HepG2 (cell line): ENCODE measurements around the gene FYTTD1. TPM values are rescaled to one million over a fixed set of nuclear protein-coding genes. Genes with fewer than 3 reads are reported as not detected.
A peak's percentile ranks its signal among the peaks of the same experiment; 100 is the strongest.

Experiments
- CREB3 ChIP-seq: sonication (generic); formaldehyde crosslinking; IDR thresholded peaks from 2 replicates; pipeline ENCODE4 v1.5.0; 2020; ENCODE audit warnings: missing genetic modification reagents
- HIC2 ChIP-seq: sonication (generic); formaldehyde crosslinking; IDR thresholded peaks from 2 replicates; pipeline ENCODE4 v1.9.0; 2022; ENCODE audit warnings: low read depth, missing genetic modification reagents
- MBD4 ChIP-seq: IDR thresholded peaks from 2 replicates; pipeline ENCODE4 v1.6.1; 2012; ENCODE audit warnings: low read length, inconsistent platforms, borderline replicate concordance
- MIER3 ChIP-seq: IDR thresholded peaks from 2 replicates; pipeline ENCODE4 v1.6.1; 2016; ENCODE audit warnings: missing compliant biosample characterization, borderline replicate concordance
- MXD4 ChIP-seq: IDR thresholded peaks from 2 replicates; pipeline ENCODE4 v1.6.1; 2016; ENCODE audit warnings: mild to moderate bottlenecking, missing biosample characterization, missing genetic modification reagents
- NFATC3 ChIP-seq: sonication (generic); formaldehyde crosslinking; IDR thresholded peaks from 2 replicates; pipeline ENCODE4 v1.5.1; 2020; ENCODE audit warnings: mild to moderate bottlenecking, missing genetic modification reagents
- NFE2 ChIP-seq: sonication (generic); formaldehyde crosslinking; IDR thresholded peaks from 2 replicates; pipeline ENCODE4 v1.4.0; 2020; ENCODE audit warnings: missing genetic modification reagents
- TBP ChIP-seq: sonication (generic); formaldehyde crosslinking; IDR thresholded peaks from 2 replicates; pipeline ENCODE4 v1.5.0; 2020; ENCODE audit warnings: missing genetic modification reagents
- ZMAT3 ChIP-seq: sonication (generic); formaldehyde crosslinking; conservative IDR thresholded peaks from 2 replicates; pipeline ENCODE4 v1.7.0; 2021; ENCODE audit warnings: missing genetic modification reagents
- ZMYM3 ChIP-seq: sonication (generic); formaldehyde crosslinking; IDR thresholded peaks from 2 replicates; pipeline ENCODE4 v1.5.1; 2020; ENCODE audit warnings: mild to moderate bottlenecking, missing genetic modification reagents
- ZNF121 ChIP-seq: sonication (generic); formaldehyde crosslinking; IDR thresholded peaks from 2 replicates; pipeline ENCODE4 v1.5.0; 2020; ENCODE audit warnings: mild to moderate bottlenecking, missing genetic modification reagents
- ZNF160 ChIP-seq: sonication (generic); formaldehyde crosslinking; IDR thresholded peaks from 2 replicates; pipeline ENCODE4 v1.8.0; 2022; ENCODE audit warnings: mild to moderate bottlenecking, inconsistent platforms, missing genetic modification reagents
- ZNF20 ChIP-seq: sonication (generic); formaldehyde crosslinking; IDR thresholded peaks from 2 replicates; pipeline ENCODE4 v1.4.0; 2020; ENCODE audit warnings: mild to moderate bottlenecking, moderate library complexity, missing genetic modification reagents
- ZNF292 ChIP-seq: sonication (generic); formaldehyde crosslinking; IDR thresholded peaks from 2 replicates; pipeline ENCODE4 v1.8.1; 2022; ENCODE audit warnings: mild to moderate bottlenecking, low read depth, missing genetic modification reagents, borderline replicate concordance
- ZNF761 ChIP-seq: sonication (generic); formaldehyde crosslinking; conservative IDR thresholded peaks from 2 replicates; pipeline ENCODE4 v1.4.0; 2020; ENCODE audit warnings: mild to moderate bottlenecking, missing genetic modification reagents
- ZNF878 ChIP-seq: sonication (generic); formaldehyde crosslinking; IDR thresholded peaks from 2 replicates; pipeline ENCODE4 v1.8.1; 2023; ENCODE audit warnings: mild to moderate bottlenecking, missing genetic modification reagents, moderate library complexity
- polyA plus RNA-seq, 8 experiments: library from polyadenylated mRNA; depleted of rRNA in 3 of 8; stranded (reverse) in 7 of 8; unstranded in 1 of 8; fragments of >200 nt; fragmentation: Illumina TruSeq in 4 of 8; extraction: Trizol in 4 of 8; gene quantifications; 2 replicates each; pipeline versions ENCODE4 v1.2.1 to v1.2.3, GENCODE V29; 2011 to 2016; ENCODE audit warnings: low read depth in 4 of 8, missing spikeins in 1 of 8, mixed read lengths in 1 of 8; ENCODE audit not compliant: insufficient read depth in 1 of 8
- total RNA-seq, 5 experiments: library from RNA; depleted of rRNA; stranded (reverse); fragments of >200 nt; fragmentation: Illumina TruSeq; extraction: Trizol; gene quantifications; 2 replicates each; pipeline ENCODE4 v1.2.3, GENCODE V29; 2016; ENCODE audit warnings: low read depth in 1 of 5
- TF ChIP-seq, protein P1 (sequence below): sonication (generic); formaldehyde crosslinking; IDR thresholded peaks from 2 replicates; pipeline ENCODE4 v1.4.0; 2020; ENCODE audit warnings: missing genetic modification reagents
- TF ChIP-seq, protein P2 (sequence below): sonication (generic); formaldehyde crosslinking; IDR thresholded peaks from 2 replicates; pipeline ENCODE4 v1.4.0; 2020; ENCODE audit warnings: missing genetic modification reagents
- TF ChIP-seq, protein P3 (sequence below): sonication (generic); formaldehyde crosslinking; IDR thresholded peaks from 2 replicates; pipeline ENCODE4 v1.4.0; 2020; ENCODE audit warnings: mild to moderate bottlenecking, missing genetic modification reagents
- TF ChIP-seq, protein P4 (sequence below): sonication (generic); formaldehyde crosslinking; IDR thresholded peaks from 2 replicates; pipeline ENCODE4 v1.5.0; 2020; ENCODE audit warnings: mild to moderate bottlenecking, missing genetic modification reagents

FYTTD1 gene
- total and polyA plus RNA-seq, 2 of the 13 experiments (the other 11 are each of a cell fraction or from before 2014, with no cell fraction given), result 6.5 to 28.8 TPM

- TF ChIP-seq, protein P1, sequence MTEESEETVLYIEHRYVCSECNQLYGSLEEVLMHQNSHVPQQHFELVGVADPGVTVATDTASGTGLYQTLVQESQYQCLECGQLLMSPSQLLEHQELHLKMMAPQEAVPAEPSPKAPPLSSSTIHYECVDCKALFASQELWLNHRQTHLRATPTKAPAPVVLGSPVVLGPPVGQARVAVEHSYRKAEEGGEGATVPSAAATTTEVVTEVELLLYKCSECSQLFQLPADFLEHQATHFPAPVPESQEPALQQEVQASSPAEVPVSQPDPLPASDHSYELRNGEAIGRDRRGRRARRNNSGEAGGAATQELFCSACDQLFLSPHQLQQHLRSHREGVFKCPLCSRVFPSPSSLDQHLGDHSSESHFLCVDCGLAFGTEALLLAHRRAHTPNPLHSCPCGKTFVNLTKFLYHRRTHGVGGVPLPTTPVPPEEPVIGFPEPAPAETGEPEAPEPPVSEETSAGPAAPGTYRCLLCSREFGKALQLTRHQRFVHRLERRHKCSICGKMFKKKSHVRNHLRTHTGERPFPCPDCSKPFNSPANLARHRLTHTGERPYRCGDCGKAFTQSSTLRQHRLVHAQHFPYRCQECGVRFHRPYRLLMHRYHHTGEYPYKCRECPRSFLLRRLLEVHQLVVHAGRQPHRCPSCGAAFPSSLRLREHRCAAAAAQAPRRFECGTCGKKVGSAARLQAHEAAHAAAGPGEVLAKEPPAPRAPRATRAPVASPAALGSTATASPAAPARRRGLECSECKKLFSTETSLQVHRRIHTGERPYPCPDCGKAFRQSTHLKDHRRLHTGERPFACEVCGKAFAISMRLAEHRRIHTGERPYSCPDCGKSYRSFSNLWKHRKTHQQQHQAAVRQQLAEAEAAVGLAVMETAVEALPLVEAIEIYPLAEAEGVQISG (CRISPR knock-in tag), result no peak
- peak; percentile 86 for TF ChIP-seq ZMYM3 (CRISPR knock-in tag)
- TF ChIP-seq ZNF160 (CRISPR knock-in tag), result no peak
- no peak for TF ChIP-seq TBP
- TF ChIP-seq CREB3, result no peak
- TF ChIP-seq ZNF878 (CRISPR knock-in tag), result 0 out of 2 replicates have a peak, but pooled peaks have one; percentile 64
- no peak for TF ChIP-seq MXD4 (CRISPR knock-in tag)
- TF ChIP-seq, protein P2, sequence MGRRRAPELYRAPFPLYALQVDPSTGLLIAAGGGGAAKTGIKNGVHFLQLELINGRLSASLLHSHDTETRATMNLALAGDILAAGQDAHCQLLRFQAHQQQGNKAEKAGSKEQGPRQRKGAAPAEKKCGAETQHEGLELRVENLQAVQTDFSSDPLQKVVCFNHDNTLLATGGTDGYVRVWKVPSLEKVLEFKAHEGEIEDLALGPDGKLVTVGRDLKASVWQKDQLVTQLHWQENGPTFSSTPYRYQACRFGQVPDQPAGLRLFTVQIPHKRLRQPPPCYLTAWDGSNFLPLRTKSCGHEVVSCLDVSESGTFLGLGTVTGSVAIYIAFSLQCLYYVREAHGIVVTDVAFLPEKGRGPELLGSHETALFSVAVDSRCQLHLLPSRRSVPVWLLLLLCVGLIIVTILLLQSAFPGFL, result no peak
- peak; percentile 35; the same call in 1 of the 2 replicates for TF ChIP-seq MIER3 (CRISPR knock-in tag)
- no peak for TF ChIP-seq NFE2 (CRISPR knock-in tag)
- TF ChIP-seq, protein P3, sequence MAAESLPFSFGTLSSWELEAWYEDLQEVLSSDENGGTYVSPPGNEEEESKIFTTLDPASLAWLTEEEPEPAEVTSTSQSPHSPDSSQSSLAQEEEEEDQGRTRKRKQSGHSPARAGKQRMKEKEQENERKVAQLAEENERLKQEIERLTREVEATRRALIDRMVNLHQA (CRISPR knock-in tag), result no peak
- 0 out of 2 replicates have a peak, but pooled peaks have one; percentile 44 for TF ChIP-seq ZNF121 (CRISPR knock-in tag)
- no peak for TF ChIP-seq ZNF761 (CRISPR knock-in tag)
- TF ChIP-seq MBD4, result no peak
- no peak for TF ChIP-seq NFATC3 (CRISPR knock-in tag)
- TF ChIP-seq ZNF20 (CRISPR knock-in tag), result no peak
- TF ChIP-seq, protein P4, sequence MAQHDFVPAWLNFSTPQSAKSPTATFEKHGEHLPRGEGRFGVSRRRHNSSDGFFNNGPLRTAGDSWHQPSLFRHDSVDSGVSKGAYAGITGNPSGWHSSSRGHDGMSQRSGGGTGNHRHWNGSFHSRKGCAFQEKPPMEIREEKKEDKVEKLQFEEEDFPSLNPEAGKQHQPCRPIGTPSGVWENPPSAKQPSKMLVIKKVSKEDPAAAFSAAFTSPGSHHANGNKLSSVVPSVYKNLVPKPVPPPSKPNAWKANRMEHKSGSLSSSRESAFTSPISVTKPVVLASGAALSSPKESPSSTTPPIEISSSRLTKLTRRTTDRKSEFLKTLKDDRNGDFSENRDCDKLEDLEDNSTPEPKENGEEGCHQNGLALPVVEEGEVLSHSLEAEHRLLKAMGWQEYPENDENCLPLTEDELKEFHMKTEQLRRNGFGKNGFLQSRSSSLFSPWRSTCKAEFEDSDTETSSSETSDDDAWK (CRISPR knock-in tag), result no peak
- TF ChIP-seq HIC2, result no peak
- TF ChIP-seq ZMAT3 (CRISPR knock-in tag), result no peak
- no peak for TF ChIP-seq ZNF292 (CRISPR knock-in tag)
These were observed 71.1 kb downstream of the FYTTD1 start (continued) for GRCh38 chr3:197820550-197821335.
